GM23338 (cell line): ENCODE measurements around the gene USH2A. TPM values are rescaled to one million over a fixed set of nuclear protein-coding genes. Genes with fewer than 3 reads are reported as not detected.

Experiments used
- ATAC-seq: fragments of 200-7000 bp; cut with Tn5 transposase; 3 replicates; pipeline ENCODE4 v1.9.1; 2020
- DNase-seq: peaks from one replicate; pipeline ENCODE4 v3.0.0-alpha.2; 2015; ENCODE audit warnings: low spot score
- H2AFZ ChIP-seq: fragments of 200-600 bp; sonication (generic); 2 replicates; pipeline ENCODE4 v1.8.0; 2016; ENCODE audit warnings: antibody characterized with exemption, mild to moderate bottlenecking, moderate library complexity
- H3F3A ChIP-seq: fragments of 200-600 bp; sonication (generic); replicated peaks from 2 replicates; pipeline ENCODE4 v1.8.0; 2017; ENCODE audit warnings: antibody characterized with exemption, mixed run types, low read depth
- H3K27ac ChIP-seq: fragments of 200-600 bp; sonication (generic); 2 replicates; pipeline ENCODE4 v1.6.1; 2016; ENCODE audit warnings: low read depth
- H3K27me3 ChIP-seq: fragments of 200-600 bp; sonication (generic); 2 replicates; pipeline ENCODE4 v1.8.0; 2016; ENCODE audit warnings: mild to moderate bottlenecking, mixed run types, moderate library complexity; ENCODE audit not compliant: insufficient read depth
- H3K36me3 ChIP-seq: fragments of 200-600 bp; sonication (generic); 2 replicates; pipeline ENCODE4 v1.8.0; 2016; ENCODE audit warnings: mild to moderate bottlenecking; ENCODE audit not compliant: insufficient read depth
- H3K4me1 ChIP-seq: fragments of 200-600 bp; sonication (generic); 2 replicates; pipeline ENCODE4 v1.8.0; 2016; ENCODE audit warnings: mild to moderate bottlenecking, moderate library complexity; ENCODE audit not compliant: insufficient read depth
- H3K4me2 ChIP-seq: fragments of 200-600 bp; sonication (generic); 2 replicates; pipeline ENCODE4 v1.7.1; 2017; ENCODE audit warnings: mixed run types
- H3K4me3 ChIP-seq: fragments of 200-600 bp; sonication (generic); 2 replicates; pipeline ENCODE4 v1.6.1; 2016; ENCODE audit warnings: mixed run types
- H3K79me2 ChIP-seq: fragments of 200-600 bp; sonication (generic); replicated peaks from 2 replicates; pipeline ENCODE4 v1.8.0; 2017; ENCODE audit warnings: mild to moderate bottlenecking; ENCODE audit not compliant: insufficient read depth
- H3K9me2 ChIP-seq: fragments of 200-600 bp; sonication (generic); 2 replicates; pipeline ENCODE4 v1.8.0; 2017; ENCODE audit not compliant: insufficient read depth
- H4K20me1 ChIP-seq: fragments of 200-600 bp; sonication (generic); replicated peaks from 2 replicates; pipeline ENCODE4 v1.8.0; 2017; ENCODE audit warnings: mild to moderate bottlenecking; ENCODE audit not compliant: insufficient read depth
- H3K27ac Mint-ChIP-seq: 2 replicates; pipeline ENCODE4 v1.8.0; 2020; ENCODE audit warnings: inconsistent platforms, mild to moderate bottlenecking, moderate library complexity, mixed read lengths
- H3K27me3 Mint-ChIP-seq: 3 replicates; pipeline ENCODE4 v1.8.0; 2022; ENCODE audit warnings: low read depth, mild to moderate bottlenecking, moderate library complexity, mixed read lengths, inconsistent platforms; ENCODE audit not compliant: insufficient read depth, poor library complexity
- H3K36me3 Mint-ChIP-seq: 3 replicates; pipeline ENCODE4 v1.8.0; 2021; ENCODE audit warnings: low read depth, mild to moderate bottlenecking, inconsistent platforms, moderate library complexity, mixed read lengths
- H3K4me1 Mint-ChIP-seq: 3 replicates; pipeline ENCODE4 v1.8.0; 2020; ENCODE audit warnings: mild to moderate bottlenecking, inconsistent platforms, mixed read lengths
- H3K4me3 Mint-ChIP-seq: 3 replicates; pipeline ENCODE4 v1.8.0; 2021; ENCODE audit warnings: moderate library complexity, mild to moderate bottlenecking, inconsistent platforms, mixed read lengths
- H3K9me3 Mint-ChIP-seq: 3 replicates; pipeline ENCODE4 v1.8.0; 2020; ENCODE audit warnings: moderate library complexity, mild to moderate bottlenecking, inconsistent platforms, mixed read lengths
- CREB1 ChIP-seq: fragments of 250-450 bp; sonication (Bioruptor Pico); IDR thresholded peaks from 2 replicates; pipeline ENCODE4 v1.5.0; 2020; ENCODE audit warnings: low read depth, mild to moderate bottlenecking, moderate library complexity
- CTCF ChIP-seq, 2 experiments: fragments of 200-600 bp in 1 of 2; sonication (generic) in 1 of 2; conservative IDR thresholded peaks; 2 replicates each; pipeline versions ENCODE4 v1.5.1 to v1.6.1; 2016 to 2017; ENCODE audit warnings: antibody characterized with exemption in 2 of 2, low read depth in 2 of 2, mild to moderate bottlenecking in 2 of 2, moderate library complexity in 1 of 2
- ETS1 ChIP-seq: IDR thresholded peaks from 2 replicates; pipeline ENCODE4 v1.6.1; 2016; ENCODE audit warnings: antibody characterized with exemption
- EZH2 ChIP-seq: fragments of 200-600 bp; sonication (generic); IDR thresholded peaks from one replicate; pipeline ENCODE4 v1.8.0; 2017; ENCODE audit warnings: antibody characterized with exemption, mild to moderate bottlenecking, low read depth; ENCODE audit not compliant: unreplicated experiment
- EZH2phosphoT487 ChIP-seq: fragments of 200-600 bp; sonication (generic); IDR thresholded peaks from one replicate; pipeline ENCODE4 v1.8.1; 2018; ENCODE audit warnings: antibody characterized with exemption; ENCODE audit not compliant: unreplicated experiment
- JUNB ChIP-seq: IDR thresholded peaks from one replicate; pipeline ENCODE4 v1.6.1; 2016; ENCODE audit warnings: antibody characterized with exemption; ENCODE audit not compliant: unreplicated experiment
- NANOG ChIP-seq: IDR thresholded peaks from 2 replicates; pipeline ENCODE4 v1.6.1; 2016; ENCODE audit warnings: antibody characterized with exemption, borderline replicate concordance
- POLR2AphosphoS5 ChIP-seq: IDR thresholded peaks from 2 replicates; pipeline ENCODE4 v1.6.1; 2016; ENCODE audit warnings: antibody characterized with exemption, low read depth
- REST ChIP-seq: IDR thresholded peaks from one replicate; pipeline ENCODE4 v1.6.1; 2018; ENCODE audit warnings: antibody characterized with exemption; ENCODE audit not compliant: unreplicated experiment
- STAT1 ChIP-seq: IDR thresholded peaks from one replicate; pipeline ENCODE4 v1.6.1; 2016; ENCODE audit warnings: antibody characterized with exemption; ENCODE audit not compliant: unreplicated experiment
- ZNF114 ChIP-seq: fragments of 250-450 bp; sonication (Bioruptor Pico); IDR thresholded peaks from 2 replicates; pipeline ENCODE4 v1.5.0; 2020; ENCODE audit warnings: mild to moderate bottlenecking, moderate library complexity
- ZNF331 ChIP-seq: fragments of 250-450 bp; sonication (Bioruptor Pico); IDR thresholded peaks from 2 replicates; pipeline ENCODE4 v1.5.0; 2020; ENCODE audit warnings: low read depth, mild to moderate bottlenecking, moderate library complexity
- ZNF462 ChIP-seq: fragments of 250-450 bp; sonication (Bioruptor Pico); IDR thresholded peaks from 2 replicates; pipeline ENCODE4 v1.5.0; 2020; ENCODE audit warnings: mild to moderate bottlenecking, moderate library complexity
- polyA plus RNA-seq: library from polyadenylated mRNA; unstranded; fragments of >200 nt; fragmentation: Nextera tagmentation; extraction: Ambion mirVana; gene quantifications from 2 replicates; pipeline ENCODE4 v1.2.1, GENCODE V29; 2016
- total RNA-seq: library from RNA; depleted of rRNA; stranded (reverse); fragments of >200 nt; shearing (Covaris generic); gene quantifications from 2 replicates; pipeline ENCODE4 v1.2.3, GENCODE V29; 2014

Gene USH2A
- total and polyA plus RNA-seq, 2 experiments from 2014 or later: 0.03 TPM

GRCh38 chr1:216448011-216448510 is 24.8 kb upstream of the USH2A start (continued):
- TF ChIP-seq ZNF462 (no peak), STAT1 (no peak), EZH2 (no peak)

- H3K4me1 Mint-ChIP-seq: no peaks in the 10 kb centered on the region
- Histone ChIP-seq H3K4me3 (no peak overlapping the region), H3K27me3 (no peaks in the 10 kb centered on the region), H3K4me2 (no peak overlapping the region), H4K20me1 (no peaks in the 10 kb centered on the region), H3K36me3 (no peaks in the 10 kb centered on the region), H3K9me2 (no peaks in the 10 kb centered on the region), H3K4me1 (no peaks in the 10 kb centered on the region), H3K79me2 (no peaks in the 10 kb centered on the region), H2AFZ (no peak overlapping the region), H3K27ac (no peak overlapping the region), H3F3A (no peaks in the 10 kb centered on the region)
- H3K36me3 Mint-ChIP-seq: no peaks in the 10 kb centered on the region
- DNase-seq (no peak), ATAC-seq (no peak)
- peaks cover 1% of the 10 kb centered on the region for H3K27me3 Mint-ChIP-seq
- no peaks in the 10 kb centered on the region for H3K9me3 Mint-ChIP-seq
- no peak overlapping the region for H3K27ac Mint-ChIP-seq
- H3K4me3 Mint-ChIP-seq: no peak overlapping the region
- TF ChIP-seq CTCF (conservative IDR thresholded peaks at IDR 0.05; ENCODE audit: low read depth in 2 of 2): no peak
- TF ChIP-seq EZH2phosphoT487: no peak
- no peak for TF ChIP-seq NANOG
- no peak for TF ChIP-seq STAT1
- TF ChIP-seq POLR2AphosphoS5: no peak
- TF ChIP-seq ZNF331 (CRISPR knock-in tag): no peak
- no peak for TF ChIP-seq EZH2
- no peak for TF ChIP-seq REST
- no peak for TF ChIP-seq JUNB
- TF ChIP-seq ETS1: no peak
- no peak for TF ChIP-seq CREB1 (CRISPR knock-in tag)
- TF ChIP-seq ZNF114 (CRISPR knock-in tag): no peak
Measured at GRCh38 chr1:216437603-216438002, 14.4 kb upstream of the USH2A start.
